Natural killer cell treated with Interleukin-12 subunit alpha and Interleukin-12 subunit beta and Interleukin-15 and Interleukin-18, amount 100 ng/mL, for 72 hours (primary cell): ENCODE data around the gene CDH16. TPM values are rescaled to one million over a fixed set of nuclear protein-coding genes. Genes with fewer than 3 reads are reported as not detected.
"Not testable (repeated sequence)": the region's sequence is repeated elsewhere in the genome, so short reads cannot be mapped to it uniquely, and the experiment has no call there.

Experiments
- ATAC-seq, 2 donors: fragments of 150-1000 bp; cut with Tn5 transposase in 1 of 2; sonication (Bioruptor Pico), chemical (Tn5 transposase) in 1 of 2; 2 replicates each; pipeline ENCODE4 v1.10.0; 2021
- DNase-seq: peaks from one replicate; pipeline ENCODE4 v3.0.0; 2022; ENCODE audit warnings: low spot score
- H3K27ac Mint-ChIP-seq, 2 donors: 1 replicate in 1 of 2; 2 replicates in 1 of 2; pipeline ENCODE4 v1.8.0; 2022; ENCODE audit warnings: mixed read lengths in 2 of 2, mild to moderate bottlenecking in 1 of 2, moderate library complexity in 1 of 2
- H3K27me3 Mint-ChIP-seq, 2 donors: 1 replicate in 1 of 2; 2 replicates in 1 of 2; pipeline ENCODE4 v1.8.0; 2022; ENCODE audit warnings: mixed read lengths in 2 of 2
- H3K36me3 Mint-ChIP-seq: one replicate; pipeline ENCODE4 v1.8.0; 2022; ENCODE audit warnings: mixed read lengths
- H3K4me1 Mint-ChIP-seq, 2 donors: 1 replicate in 1 of 2; 2 replicates in 1 of 2; pipeline ENCODE4 v1.8.0; 2022; ENCODE audit warnings: low read depth in 2 of 2, mixed read lengths in 2 of 2, mild to moderate bottlenecking in 1 of 2
- H3K4me3 Mint-ChIP-seq: one replicate; pipeline ENCODE4 v1.8.0; 2022; ENCODE audit warnings: mixed read lengths
- H3K9me3 Mint-ChIP-seq: 2 replicates; pipeline ENCODE4 v1.8.0; 2022; ENCODE audit warnings: mixed read lengths
- total RNA-seq, 2 donors: library from RNA; stranded (reverse); gene quantifications; one replicate each; pipeline ENCODE4 v1.2.3, GENCODE V29; 2022

Gene CDH16
- total RNA-seq, 2 donors from 2014 or later: not detected

DNA sequence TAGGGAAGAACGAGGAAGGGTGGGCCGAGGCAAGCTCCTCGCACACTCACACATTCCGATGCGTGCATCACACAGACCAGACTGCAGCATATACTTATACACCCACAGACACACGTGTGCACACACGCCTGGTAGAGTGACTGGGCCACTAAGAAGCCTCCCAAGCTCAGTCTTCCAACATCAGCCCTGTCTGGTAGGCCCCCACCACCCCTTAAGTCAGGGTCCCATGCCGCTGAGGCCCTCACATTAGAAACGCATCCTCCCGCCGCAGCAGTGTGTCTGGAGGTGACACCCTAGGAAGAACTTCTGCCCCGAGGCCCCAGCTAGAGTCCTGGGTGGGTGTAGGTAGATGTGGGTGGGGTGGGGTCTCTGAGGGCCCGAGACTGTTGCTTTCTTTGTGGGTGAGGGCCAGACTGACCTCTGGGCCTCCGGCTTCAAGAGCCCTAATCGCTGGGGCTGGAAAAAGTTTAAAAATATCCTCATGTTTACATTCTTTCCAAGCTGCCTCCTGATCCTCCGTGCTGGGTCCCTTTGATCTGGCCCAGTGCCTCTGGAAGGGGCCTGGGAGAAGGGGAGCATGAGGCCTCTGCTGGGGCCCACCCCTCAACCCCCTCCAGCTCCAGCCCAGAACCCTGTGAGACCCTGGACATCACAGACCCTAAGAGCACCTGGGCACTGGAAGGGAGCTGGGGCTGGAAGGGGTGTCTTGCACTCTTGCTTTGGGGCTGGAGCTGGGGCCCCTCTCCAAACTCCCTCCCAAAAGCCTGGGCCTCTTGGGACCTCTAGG is 13.6 kb downstream of the CDH16 start:
- ATAC-seq: no peak
- H3K27me3 Mint-ChIP-seq: no peaks in the 10 kb centered on the region
- no peaks in the 10 kb centered on the region for H3K36me3 Mint-ChIP-seq
- H3K9me3 Mint-ChIP-seq: no peaks in the 10 kb centered on the region
- H3K27ac Mint-ChIP-seq: no peak overlapping the region
- no peak overlapping the region for H3K4me3 Mint-ChIP-seq
- no peak for DNase-seq
- no peaks in the 10 kb centered on the region for H3K4me1 Mint-ChIP-seq

DNA sequence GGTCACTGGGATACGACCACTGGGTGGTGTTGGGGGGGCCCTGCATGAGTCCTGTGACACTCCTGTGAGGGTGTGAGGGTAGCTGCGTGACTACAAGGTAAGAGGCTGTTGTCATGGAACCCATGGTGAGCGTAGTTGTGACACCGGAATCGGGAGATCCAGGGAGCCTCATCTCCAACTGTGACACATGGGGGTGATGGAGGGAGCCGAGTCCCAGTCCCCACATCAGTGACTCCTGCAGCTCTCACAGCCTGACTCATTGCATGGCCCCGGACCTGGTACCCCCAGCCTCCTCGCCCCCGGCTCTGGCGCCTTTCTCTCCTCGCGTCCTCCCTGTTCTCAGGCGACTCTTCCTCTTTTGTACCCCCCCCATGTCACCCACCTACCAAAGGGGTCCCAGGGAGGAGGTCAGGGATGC is 14.2 kb downstream of the CDH16 start:
- Mint-ChIP-seq H3K27ac (no peak overlapping the region), H3K4me1 (peaks cover 0 to 4% of the 10 kb centered on the region in 2 donors), H3K27me3 (no peaks in the 10 kb centered on the region), H3K36me3 (no peaks in the 10 kb centered on the region), H3K9me3 (no peaks in the 10 kb centered on the region), H3K4me3 (no peak overlapping the region)
- no peak for DNase-seq
- no peak for ATAC-seq

DNA sequence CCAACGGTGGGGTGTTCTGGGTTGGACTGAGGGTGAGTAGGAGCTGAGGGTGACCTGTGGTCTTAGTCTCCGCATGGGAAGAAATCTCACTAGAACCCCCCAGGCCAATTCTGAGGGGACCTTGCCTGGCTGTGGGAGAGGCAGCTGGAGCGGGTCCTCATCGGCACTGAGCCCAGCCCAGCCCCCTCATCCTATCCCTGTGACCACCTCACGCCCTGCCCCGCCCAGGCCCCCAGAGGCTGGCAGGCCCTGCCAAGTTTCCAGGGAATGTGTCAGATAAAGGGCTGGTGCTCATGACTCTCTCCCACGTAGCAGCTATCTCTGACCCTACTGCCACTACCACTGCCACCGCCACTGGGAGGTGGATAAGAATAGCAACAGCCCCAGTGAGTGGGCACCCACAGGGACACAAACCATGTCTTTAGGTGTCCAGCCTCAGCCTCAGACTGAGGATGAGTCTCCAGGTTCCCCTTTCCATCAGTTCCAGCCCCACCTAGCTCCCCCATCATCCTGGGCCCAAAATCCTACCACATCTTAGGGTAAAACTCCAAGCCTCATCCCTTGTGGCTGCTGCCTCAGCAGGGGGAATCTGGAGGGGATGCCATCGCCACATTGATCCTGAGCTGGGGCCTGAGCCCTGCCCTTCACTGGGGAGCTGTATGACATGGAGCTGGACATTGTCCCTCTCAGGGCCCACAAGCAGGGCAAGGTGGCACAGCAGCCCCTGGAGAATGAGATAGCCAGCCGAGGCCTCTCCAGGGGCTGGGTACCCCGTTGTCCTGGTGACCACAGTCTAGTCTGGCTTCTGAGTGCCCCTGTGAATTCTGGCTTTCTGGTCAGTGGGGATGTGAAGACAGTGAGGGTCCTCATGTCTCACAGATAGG is 14.9 kb downstream of the CDH16 start:
- Mint-ChIP-seq H3K4me3 (no peak overlapping the region), H3K9me3 (no peaks in the 10 kb centered on the region), H3K27ac (no peak overlapping the region), H3K27me3 (no peaks in the 10 kb centered on the region), H3K36me3 (no peaks in the 10 kb centered on the region), H3K4me1 (peaks cover 0 to 4% of the 10 kb centered on the region in 2 donors)
- ATAC-seq: no peak
- DNase-seq: no peak

DNA sequence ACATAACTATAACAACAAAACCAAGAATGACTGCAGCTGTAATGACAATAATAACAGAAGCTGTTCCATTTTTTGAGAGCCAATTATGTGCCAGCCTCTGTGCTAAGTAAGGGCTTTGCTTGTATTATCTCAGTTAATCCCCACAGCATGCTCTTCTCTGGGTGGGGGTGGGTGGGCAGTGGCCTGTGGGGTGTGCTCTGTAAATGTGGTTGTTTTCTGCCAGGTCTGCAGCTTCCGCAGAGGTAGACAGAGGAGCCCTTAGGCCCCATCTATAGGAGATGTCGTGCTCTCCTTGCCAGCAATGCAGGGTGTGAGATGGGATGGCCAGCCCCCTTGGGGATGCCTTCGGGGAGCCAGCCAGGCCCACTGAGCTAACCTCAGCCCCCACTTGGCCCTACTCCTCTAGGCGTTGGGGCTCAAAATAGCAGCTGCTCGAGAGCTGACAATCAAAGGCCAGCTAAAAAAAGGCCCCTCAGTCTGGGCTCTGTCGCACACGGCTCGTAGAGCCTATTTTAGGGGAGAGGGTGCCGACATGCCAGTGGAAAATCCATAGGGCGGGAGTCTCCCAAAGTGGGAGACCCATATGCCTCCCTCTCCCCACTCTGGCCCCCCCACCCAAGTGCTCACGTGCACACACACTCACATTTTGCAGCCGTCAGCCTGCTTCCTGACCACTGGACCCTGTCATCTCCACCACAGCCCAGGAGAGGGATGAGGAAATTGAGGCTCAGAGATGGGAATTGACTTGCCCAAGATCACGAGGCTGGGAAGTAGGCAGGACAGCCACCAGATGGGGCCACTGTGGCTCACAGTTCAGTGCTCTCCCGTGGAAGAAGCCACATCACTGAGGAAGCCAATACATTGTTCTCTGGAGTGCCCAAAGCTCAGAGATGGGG is 15.8 kb downstream of the CDH16 start:
- Mint-ChIP-seq H3K27ac (no peak overlapping the region), H3K4me1 (peaks cover 0 to 4% of the 10 kb centered on the region in 2 donors), H3K4me3 (no peak overlapping the region), H3K9me3 (no peaks in the 10 kb centered on the region), H3K27me3 (no peaks in the 10 kb centered on the region), H3K36me3 (no peaks in the 10 kb centered on the region)
- ATAC-seq (no peak), DNase-seq (no peak)

DNA sequence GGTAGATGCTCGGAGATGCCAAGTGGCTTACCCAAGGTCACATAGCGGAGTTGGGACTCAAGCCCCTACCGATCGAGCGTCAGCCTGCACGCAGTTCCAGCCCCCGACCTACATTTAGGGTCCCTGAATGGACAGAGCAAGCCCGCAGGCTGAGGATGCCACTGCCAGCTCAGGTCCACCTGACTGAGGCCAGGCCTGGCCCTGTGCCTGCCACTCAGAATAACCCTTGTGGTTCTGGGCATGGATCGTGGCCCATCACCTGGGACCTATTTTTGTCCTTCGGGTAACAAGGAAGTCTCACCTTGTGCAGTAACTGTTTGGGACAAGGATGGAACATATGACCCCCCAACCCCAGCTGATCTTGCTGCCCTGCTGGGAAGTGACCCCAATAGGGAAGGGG is 17.1 kb downstream of the CDH16 start:
- ATAC-seq (no peak), DNase-seq (no peak)
- H3K36me3 Mint-ChIP-seq: no peaks in the 10 kb centered on the region
- no peaks in the 10 kb centered on the region for H3K9me3 Mint-ChIP-seq
- no peaks in the 10 kb centered on the region for H3K27me3 Mint-ChIP-seq
- H3K27ac Mint-ChIP-seq: no peak overlapping the region
- no peak overlapping the region for H3K4me3 Mint-ChIP-seq
- peaks cover 0 to 4% of the 10 kb centered on the region in 2 donors for H3K4me1 Mint-ChIP-seq

DNA sequence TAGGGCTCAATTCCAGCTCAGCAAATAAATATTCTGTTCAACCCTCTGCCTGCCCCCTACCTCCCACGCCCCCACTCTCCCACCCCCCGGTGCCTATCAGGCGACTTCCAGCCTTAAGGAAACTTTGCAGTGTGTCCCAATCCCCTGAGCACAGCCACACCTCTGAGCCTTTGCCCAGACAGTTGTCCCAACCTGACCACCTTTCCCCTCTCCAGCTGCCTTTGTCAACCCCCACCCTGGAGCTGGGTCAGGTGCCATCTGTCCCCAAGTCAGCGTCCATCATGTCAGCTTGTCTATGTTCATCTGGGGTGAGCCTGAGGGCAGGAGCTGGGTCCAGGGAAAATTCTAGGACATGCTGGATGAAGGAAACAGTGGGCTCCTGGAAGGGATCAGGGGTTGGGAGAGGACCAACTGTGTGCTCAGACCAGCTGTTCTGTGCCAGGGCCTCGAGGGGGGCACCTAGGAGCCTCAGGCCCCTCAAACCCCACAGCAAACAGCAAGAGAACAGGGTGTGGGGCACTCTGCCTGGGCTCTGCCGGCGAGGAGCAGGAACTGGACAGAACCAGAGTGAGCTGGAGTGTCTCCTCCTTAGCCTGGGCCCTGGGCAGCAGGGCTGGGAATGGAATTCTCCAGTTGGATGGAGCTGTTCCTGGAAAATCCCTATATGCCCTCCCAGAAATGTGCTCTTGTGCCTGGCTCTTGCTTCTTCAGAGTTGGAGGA is 17.8 kb downstream of the CDH16 start:
- H3K36me3 Mint-ChIP-seq: no peaks in the 10 kb centered on the region
- no peak overlapping the region for H3K27ac Mint-ChIP-seq
- ATAC-seq: no peak
- H3K4me3 Mint-ChIP-seq: no peak overlapping the region
- H3K27me3 Mint-ChIP-seq: no peaks in the 10 kb centered on the region
- peaks cover 0 to 6% of the 10 kb centered on the region in 2 donors for H3K4me1 Mint-ChIP-seq
- DNase-seq: no peak
- no peaks in the 10 kb centered on the region for H3K9me3 Mint-ChIP-seq

DNA sequence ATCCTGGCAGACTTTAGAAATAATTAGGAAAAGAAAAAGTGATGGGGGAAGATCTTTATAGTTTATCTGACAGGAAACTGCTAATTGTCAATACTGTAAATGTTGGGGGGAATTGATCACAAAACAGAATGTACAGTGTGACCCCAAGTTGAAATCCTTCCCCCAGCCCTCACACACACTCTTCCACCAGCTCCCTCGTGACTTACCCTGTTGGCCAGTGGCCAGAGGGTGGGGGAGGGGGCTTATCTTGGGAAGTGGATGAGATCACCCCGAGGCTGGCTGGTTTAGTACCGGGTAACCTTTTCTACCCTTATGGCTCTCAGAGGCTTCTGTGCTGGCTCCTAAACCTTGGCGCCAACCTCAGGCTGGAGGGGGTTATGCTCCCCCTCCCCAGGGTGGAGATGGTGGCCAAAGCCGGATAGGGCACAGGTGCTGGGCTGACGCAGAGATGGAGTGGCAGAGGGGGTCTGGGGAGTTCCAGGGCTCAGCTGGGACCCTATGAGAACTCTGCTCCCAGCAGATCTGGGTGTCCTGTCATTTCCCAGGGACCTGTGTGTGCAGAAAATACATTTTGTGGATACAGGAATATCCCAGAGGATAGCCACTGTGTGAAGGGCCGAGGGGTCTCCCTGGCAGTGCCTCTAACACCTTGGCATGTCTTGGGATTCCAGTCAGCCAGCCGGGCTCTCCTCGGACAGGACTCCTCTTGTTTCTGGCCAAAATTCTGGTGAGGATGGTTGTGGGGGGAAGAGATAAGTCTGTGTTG is 18.6 kb downstream of the CDH16 start:
- H3K27me3 Mint-ChIP-seq: no peaks in the 10 kb centered on the region
- no peaks in the 10 kb centered on the region for H3K9me3 Mint-ChIP-seq
- DNase-seq: no peak
- no peak overlapping the region for H3K4me3 Mint-ChIP-seq
- no peaks in the 10 kb centered on the region for H3K36me3 Mint-ChIP-seq
- ATAC-seq: no peak
- no peak overlapping the region for H3K27ac Mint-ChIP-seq
- peaks cover 0 to 10% of the 10 kb centered on the region in 2 donors for H3K4me1 Mint-ChIP-seq

DNA sequence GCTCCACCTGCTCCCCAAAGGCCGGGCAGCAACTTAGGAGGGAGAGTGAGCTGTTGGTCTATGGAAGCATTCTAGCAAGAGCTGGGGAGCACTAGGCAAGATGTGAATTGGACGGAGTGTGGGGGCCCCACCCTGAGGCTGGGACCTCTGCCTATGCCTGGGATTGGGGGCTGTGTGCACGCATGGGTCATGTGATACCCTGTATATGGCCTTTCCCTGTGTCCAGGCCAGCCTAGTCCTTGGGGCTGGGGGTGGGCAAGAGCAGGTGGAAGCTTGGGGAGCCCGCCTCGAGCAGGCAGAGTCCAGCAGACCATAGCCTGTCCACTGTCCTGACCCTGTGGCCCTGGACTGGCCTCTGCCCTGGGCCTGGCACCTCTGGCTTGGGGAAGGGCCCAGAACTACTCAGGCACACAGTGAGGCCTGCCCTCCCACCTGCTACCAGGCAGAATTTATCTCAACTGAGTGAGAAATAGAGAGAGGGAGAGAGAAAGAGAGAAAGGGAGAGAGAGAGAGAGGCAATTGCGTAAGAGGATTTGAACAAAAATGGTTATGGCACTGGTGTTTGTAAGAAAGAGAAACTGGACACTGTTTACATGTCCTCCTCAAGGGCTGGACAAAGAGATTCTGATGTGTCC is 19.3 kb downstream of the CDH16 start:
- Mint-ChIP-seq H3K9me3 (no peaks in the 10 kb centered on the region), H3K27me3 (no peaks in the 10 kb centered on the region), H3K27ac (peak overlapping the region in 1 of 2 donors; percentile 28), H3K4me1 (peaks cover 5 to 15% of the 10 kb centered on the region in 2 donors), H3K4me3 (no peak overlapping the region), H3K36me3 (no peaks in the 10 kb centered on the region)
- ATAC-seq (no peak), DNase-seq (no peak)

DNA sequence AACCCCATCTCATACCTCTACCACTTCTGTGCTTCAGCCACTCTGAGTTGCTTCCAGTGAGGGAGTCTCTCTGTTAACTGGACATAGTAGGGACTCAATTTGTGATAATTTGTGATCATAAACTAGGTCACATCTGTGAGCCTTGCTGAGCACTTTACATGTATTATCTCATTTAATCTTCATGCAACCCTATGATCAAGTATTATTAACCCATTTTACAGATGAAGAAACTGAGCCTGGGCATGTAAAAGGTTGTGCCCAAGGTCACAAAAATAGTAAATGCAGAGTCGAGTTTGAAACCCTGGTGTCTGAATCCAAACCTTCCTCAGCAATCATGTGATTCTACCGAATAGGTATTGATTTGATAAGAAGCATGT is 19.8 kb downstream of the CDH16 start:
- peak overlapping the region in 1 of 2 donors; percentile 28 for H3K27ac Mint-ChIP-seq

DNA sequence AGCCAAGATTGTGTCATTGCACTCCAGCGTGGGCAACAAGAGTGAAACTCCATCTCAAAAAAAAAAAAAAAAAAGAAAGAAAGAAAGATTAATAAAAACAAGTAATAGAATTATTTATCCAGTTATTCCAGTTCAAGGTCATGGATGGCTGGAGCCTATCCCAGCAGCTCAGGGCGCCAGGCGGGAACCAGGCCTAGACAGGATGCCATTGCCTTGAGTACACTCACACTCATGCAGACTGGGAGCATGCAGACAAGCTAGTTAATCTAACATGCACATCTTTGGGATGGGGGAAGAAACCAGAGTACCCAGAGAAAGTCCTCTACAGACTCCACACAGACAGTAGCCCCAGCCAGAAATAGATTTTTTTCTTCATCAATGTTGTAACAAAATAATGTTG is 20.5 kb downstream of the CDH16 start:
- no peak for ATAC-seq
- no peak overlapping the region for H3K27ac Mint-ChIP-seq
- no peak for DNase-seq
- no peak overlapping the region for H3K4me3 Mint-ChIP-seq
- no peaks in the 10 kb centered on the region for H3K36me3 Mint-ChIP-seq
- peaks cover 7 to 16% of the 10 kb centered on the region in 2 donors for H3K4me1 Mint-ChIP-seq
- no peaks in the 10 kb centered on the region for H3K9me3 Mint-ChIP-seq
- no peaks in the 10 kb centered on the region for H3K27me3 Mint-ChIP-seq

More for the DNA sequence above, 19.8 kb downstream of the CDH16 start:
- peaks cover 7 to 15% of the 10 kb centered on the region in 2 donors for H3K4me1 Mint-ChIP-seq
- H3K9me3 Mint-ChIP-seq: no peaks in the 10 kb centered on the region
- H3K36me3 Mint-ChIP-seq: no peaks in the 10 kb centered on the region
- H3K4me3 Mint-ChIP-seq: no peak overlapping the region
- no peaks in the 10 kb centered on the region for H3K27me3 Mint-ChIP-seq
- DNase-seq (no peak), ATAC-seq (no peak)

DNA sequence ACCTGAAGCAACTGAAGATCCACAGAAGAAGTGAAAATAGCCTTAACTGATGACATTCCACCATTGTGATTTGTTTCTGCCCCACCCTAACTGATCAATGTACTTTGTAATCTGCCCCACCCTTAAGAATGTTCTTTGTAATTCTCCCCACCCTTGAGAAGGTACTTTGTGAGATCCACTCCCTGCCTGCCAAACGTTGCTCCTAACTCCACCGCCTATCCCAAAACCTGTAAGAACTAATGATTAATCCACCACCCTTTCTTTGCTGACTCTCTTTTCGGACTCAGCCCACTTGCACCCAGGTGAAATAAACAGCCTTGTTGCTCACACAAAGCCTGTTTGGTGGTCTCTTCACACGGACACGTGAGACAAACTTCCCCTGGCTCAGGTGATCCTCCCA is 22.0 kb downstream of the CDH16 start:
- H3K27ac Mint-ChIP-seq, H3K27me3 Mint-ChIP-seq, H3K9me3 Mint-ChIP-seq, H3K4me3 Mint-ChIP-seq, ATAC-seq, DNase-seq, H3K36me3 Mint-ChIP-seq: not testable (repeated sequence)
- peaks cover 13 to 22% of the 10 kb centered on the region in 2 donors for H3K4me1 Mint-ChIP-seq

DNA sequence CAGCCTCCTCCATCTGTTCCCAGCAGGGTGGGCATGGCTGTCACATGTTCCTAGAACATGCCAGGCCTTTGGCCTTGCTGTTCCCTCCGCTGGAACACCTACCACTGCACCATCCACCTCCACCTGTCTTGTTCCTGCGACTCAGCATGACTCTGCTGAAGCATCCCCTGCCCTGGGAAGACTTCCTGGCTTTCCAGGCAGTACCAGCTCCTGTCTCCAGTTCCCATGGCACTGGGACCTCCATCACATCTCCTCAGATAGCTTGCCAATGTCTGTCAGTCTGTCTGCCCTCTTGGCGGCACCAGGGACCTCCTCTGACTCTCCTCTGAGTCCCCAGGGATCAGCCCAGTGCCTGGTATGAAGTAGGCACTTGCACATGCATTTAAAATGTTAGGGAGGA is 22.7 kb downstream of the CDH16 start:
- DNase-seq (no peak), ATAC-seq (no peak)
- H3K27ac Mint-ChIP-seq: no peak overlapping the region
- no peaks in the 10 kb centered on the region for H3K36me3 Mint-ChIP-seq
- H3K4me1 Mint-ChIP-seq: peaks cover 13 to 22% of the 10 kb centered on the region in 2 donors
- no peak overlapping the region for H3K4me3 Mint-ChIP-seq
- no peaks in the 10 kb centered on the region for H3K27me3 Mint-ChIP-seq
- no peaks in the 10 kb centered on the region for H3K9me3 Mint-ChIP-seq
